Upper lobe of left lung (tissue), 6 donors: ENCODE results near the gene CCDC88A. TPM values are rescaled to one million over a fixed set of nuclear protein-coding genes. Genes with fewer than 3 reads are reported as not detected.

Experiments used
- ATAC-seq, 2 donors: fragments of 200-7000 bp; cut with Tn5 transposase; one replicate each; pipeline ENCODE4 v1.9.1; 2022; ENCODE audit warnings: mild to moderate bottlenecking in 2 of 2, moderate library complexity in 2 of 2; ENCODE audit not compliant: low FRiP score in 2 of 2
- DNase-seq, 2 donors: peaks; one replicate each; pipeline ENCODE4 v3.0.0-alpha.2; 2019 to 2020
- H3K27ac ChIP-seq, 4 donors: fragments of 200-600 bp; sonication (generic); one replicate each; pipeline ENCODE4 v1.5.1; 2016 to 2019
- H3K27me3 ChIP-seq, 4 donors: fragments of 200-600 bp; sonication (generic); one replicate each; pipeline ENCODE4 v1.5.1; 2017 to 2019
- H3K36me3 ChIP-seq, 4 donors: fragments of 200-600 bp; sonication (generic); one replicate each; pipeline ENCODE4 v1.5.1; 2016 to 2019
- H3K4me1 ChIP-seq, 4 donors: fragments of 200-600 bp; sonication (generic); one replicate each; pipeline ENCODE4 v1.5.1; 2018 to 2019
- H3K4me3 ChIP-seq, 4 donors: fragments of 200-600 bp; sonication (generic); one replicate each; pipeline ENCODE4 v1.5.1; 2017 to 2019; ENCODE audit warnings: mild to moderate bottlenecking in 2 of 4, moderate library complexity in 1 of 4
- H3K9me3 ChIP-seq, 4 donors: fragments of 200-600 bp; sonication (generic); one replicate each; pipeline ENCODE4 v1.5.1; 2018 to 2019
- EP300 ChIP-seq, 4 donors: sonication (generic); formaldehyde crosslinking; IDR thresholded peaks; one replicate each; pipeline ENCODE4 v1.5.1; 2017; ENCODE audit warnings: antibody characterized with exemption in 4 of 4, control low read depth in 2 of 4
- POLR2A ChIP-seq, 4 donors: fragments of 450-650 bp; IDR thresholded peaks; one replicate each; pipeline ENCODE4 v1.5.1; 2016 to 2017; ENCODE audit warnings: antibody characterized with exemption in 4 of 4, mild to moderate bottlenecking in 2 of 4
- POLR2AphosphoS5 ChIP-seq, 2 donors: sonication (generic); formaldehyde crosslinking; IDR thresholded peaks; one replicate each; pipeline ENCODE4 v1.5.1; 2017; ENCODE audit warnings: antibody characterized with exemption in 2 of 2
- WGBS, 2 donors: methylation state at CpG; one replicate each; pipeline ENCODE4 v1.1.5; 2017 to 2018; 5-methylcytosine and 5-hydroxymethylcytosine counted together
- total RNA-seq, 6 donors: library from RNA; depleted of rRNA in 4 of 6; stranded (reverse); fragments of >200 nt in 4 of 6; gene quantifications; one replicate each; pipeline versions ENCODE4 v1.1.0 to v1.2.1, GENCODE V29; 2016 to 2021
- TF ChIP-seq, protein P1 (sequence below), 6 experiments: fragments of 450-650 bp in 4 of 6; fragments of 200-600 bp in 2 of 6; sonication (generic) in 2 of 6; IDR thresholded peaks; one replicate each; pipeline ENCODE4 v1.5.1; 2016 to 2019; ENCODE audit warnings: antibody characterized with exemption in 6 of 6
- donor health status: DM: no; HTN: no; CAD: no; lungs with moderate emphysema.
- donor health status: DM: no; HTN: yes; CAD: no; lungs with severe emphysema.

CCDC88A gene
- total RNA-seq, 6 donors from 2014 or later, result 66.7 to 128 (median 91.2) TPM

DNA sequence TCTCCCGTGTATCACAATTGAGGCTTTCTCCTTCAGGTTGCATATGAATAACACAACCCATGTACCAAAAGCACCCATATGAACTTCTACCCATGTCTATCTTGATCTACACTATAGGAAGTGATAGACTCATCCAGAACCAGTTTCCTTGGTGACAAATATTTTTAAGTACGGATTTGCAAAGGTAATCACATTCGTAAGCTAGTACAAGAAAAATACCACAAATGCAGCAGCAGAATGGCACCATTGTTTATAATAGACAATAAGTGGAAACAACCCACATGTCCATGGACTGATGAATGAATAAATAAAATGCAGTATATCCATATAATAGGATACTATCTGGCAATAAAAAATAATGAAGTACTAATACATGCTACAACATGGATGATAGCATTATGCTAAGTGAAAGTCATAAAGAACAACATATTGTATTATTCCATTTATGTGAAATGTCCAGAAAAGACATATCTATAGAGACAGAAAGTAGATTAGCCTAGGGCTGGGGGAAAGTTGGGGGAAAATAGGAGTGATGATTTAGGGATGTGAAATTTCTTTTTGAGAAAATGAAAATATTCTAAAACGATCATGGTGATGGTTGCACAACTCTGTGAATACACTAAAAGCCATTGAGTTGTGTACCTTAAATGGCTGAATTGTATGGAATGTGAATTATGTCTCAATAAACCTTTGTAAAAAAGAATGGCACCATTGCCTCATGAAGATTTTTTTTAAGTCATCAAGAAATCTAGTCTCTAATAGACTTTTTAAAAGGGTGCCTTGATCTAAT lies 3.4 kb upstream of the CCDC88A start:
- Histone ChIP-seq H3K4me3 (no peak overlapping the region), H3K27me3 (no peaks in the 10 kb centered on the region), H3K27ac (no peak overlapping the region), H3K9me3 (no peaks in the 10 kb centered on the region), H3K4me1 (peaks cover 6 to 17% (median 8%) of the 10 kb centered on the region in 4 donors), H3K36me3 (no peaks in the 10 kb centered on the region)
- WGBS, 2 donors, result 58 to 69% methylated on average over 4 of the region's 4 CpGs
- ATAC-seq, result no peak
- TF ChIP-seq POLR2A (IDR thresholded peaks at IDR 0.05) (no peak), POLR2AphosphoS5 (IDR thresholded peaks at IDR 0.05) (no peak), EP300 (IDR thresholded peaks at IDR 0.05) (no peak)
- TF ChIP-seq, protein P1, sequence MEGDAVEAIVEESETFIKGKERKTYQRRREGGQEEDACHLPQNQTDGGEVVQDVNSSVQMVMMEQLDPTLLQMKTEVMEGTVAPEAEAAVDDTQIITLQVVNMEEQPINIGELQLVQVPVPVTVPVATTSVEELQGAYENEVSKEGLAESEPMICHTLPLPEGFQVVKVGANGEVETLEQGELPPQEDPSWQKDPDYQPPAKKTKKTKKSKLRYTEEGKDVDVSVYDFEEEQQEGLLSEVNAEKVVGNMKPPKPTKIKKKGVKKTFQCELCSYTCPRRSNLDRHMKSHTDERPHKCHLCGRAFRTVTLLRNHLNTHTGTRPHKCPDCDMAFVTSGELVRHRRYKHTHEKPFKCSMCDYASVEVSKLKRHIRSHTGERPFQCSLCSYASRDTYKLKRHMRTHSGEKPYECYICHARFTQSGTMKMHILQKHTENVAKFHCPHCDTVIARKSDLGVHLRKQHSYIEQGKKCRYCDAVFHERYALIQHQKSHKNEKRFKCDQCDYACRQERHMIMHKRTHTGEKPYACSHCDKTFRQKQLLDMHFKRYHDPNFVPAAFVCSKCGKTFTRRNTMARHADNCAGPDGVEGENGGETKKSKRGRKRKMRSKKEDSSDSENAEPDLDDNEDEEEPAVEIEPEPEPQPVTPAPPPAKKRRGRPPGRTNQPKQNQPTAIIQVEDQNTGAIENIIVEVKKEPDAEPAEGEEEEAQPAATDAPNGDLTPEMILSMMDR (IDR thresholded peaks at IDR 0.05), result no peak
- no peak for DNase-seq

GRCh38 chr2:55421326-55421725 lies 1.7 kb upstream of the CCDC88A start:
- Histone ChIP-seq H3K27me3 (no peaks in the 10 kb centered on the region), H3K27ac (no peak overlapping the region), H3K36me3 (no peaks in the 10 kb centered on the region), H3K9me3 (no peaks in the 10 kb centered on the region), H3K4me3 (no peak overlapping the region), H3K4me1 (peaks cover 7 to 22% (median 14%) of the 10 kb centered on the region in 4 donors)
- TF ChIP-seq EP300 (IDR thresholded peaks at IDR 0.05), result no peak
- TF ChIP-seq POLR2AphosphoS5 (IDR thresholded peaks at IDR 0.05), result no peak
- TF ChIP-seq, protein P1 (IDR thresholded peaks at IDR 0.05), result no peak
- TF ChIP-seq POLR2A (IDR thresholded peaks at IDR 0.05), result no peak
- no peak for ATAC-seq
- no peak for DNase-seq
- 96 to 97% methylated on average over 5 of the region's 5 CpGs for WGBS, 2 donors

DNA sequence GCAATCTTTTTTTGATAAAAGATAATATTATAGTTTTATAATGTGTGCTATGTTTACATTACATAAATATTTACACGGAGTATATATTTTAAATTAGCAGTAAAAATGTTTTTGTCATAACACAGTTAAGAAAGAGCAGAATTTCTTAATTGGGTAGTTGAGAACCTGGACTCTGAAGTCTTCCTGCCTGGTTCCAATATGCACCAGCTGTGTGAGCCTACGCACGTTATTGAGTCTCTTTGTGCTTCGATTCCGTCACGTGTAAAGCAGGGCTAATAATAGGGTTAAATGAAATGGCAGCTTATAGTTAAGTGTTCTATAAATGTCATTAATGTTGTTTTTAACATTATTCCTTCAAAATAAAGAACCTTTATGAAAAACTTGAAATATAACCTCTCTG lies 1.2 kb upstream of the CCDC88A start:
- TF ChIP-seq, protein P1 (IDR thresholded peaks at IDR 0.05), result no peak
- TF ChIP-seq POLR2A (IDR thresholded peaks at IDR 0.05), result no peak
- TF ChIP-seq EP300 (IDR thresholded peaks at IDR 0.05), result no peak
- no peak for TF ChIP-seq POLR2AphosphoS5 (IDR thresholded peaks at IDR 0.05)
- DNase-seq, result no peak
- 68 to 71% methylated on average over 6 of the region's 6 CpGs for WGBS, 2 donors
- H3K27me3 ChIP-seq, result no peaks in the 10 kb centered on the region
- no peak overlapping the region for H3K27ac ChIP-seq
- H3K9me3 ChIP-seq, result no peaks in the 10 kb centered on the region
- H3K4me1 ChIP-seq, result peaks cover 7 to 22% (median 14%) of the 10 kb centered on the region in 4 donors
- H3K36me3 ChIP-seq, result no peaks in the 10 kb centered on the region
- ATAC-seq, result no peak
- H3K4me3 ChIP-seq, result peak overlapping the region in 2 of 4 donors; percentile 77 to 96

DNA sequence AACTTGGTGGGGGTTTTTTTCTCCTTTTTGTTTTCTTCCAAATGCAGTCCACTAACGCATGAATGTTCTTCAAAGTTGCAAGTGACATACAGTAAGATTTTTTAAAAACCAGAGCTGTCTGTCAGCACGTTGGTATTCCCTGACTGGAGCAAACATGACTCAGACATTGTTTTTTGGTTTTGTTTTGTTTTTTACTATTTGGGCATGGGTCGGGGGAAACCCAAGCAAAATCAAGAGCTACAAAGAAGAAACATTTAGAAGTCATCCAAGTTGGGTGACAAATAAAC lies 726 bp upstream of the CCDC88A start:
- no peaks in the 10 kb centered on the region for H3K27me3 ChIP-seq
- H3K36me3 ChIP-seq, result no peaks in the 10 kb centered on the region
- WGBS, 2 donors, result 1 to 2% methylated on average over 3 of the region's 3 CpGs
- no peak for ATAC-seq
- no peaks in the 10 kb centered on the region for H3K9me3 ChIP-seq
- H3K4me3 ChIP-seq, result peak overlapping the region; percentile 45 to 96 (median 68)
- TF ChIP-seq POLR2A (IDR thresholded peaks at IDR 0.05), result no peak
- TF ChIP-seq, protein P1 (IDR thresholded peaks at IDR 0.05), result no peak
- no peak for TF ChIP-seq EP300 (IDR thresholded peaks at IDR 0.05)
- TF ChIP-seq POLR2AphosphoS5 (IDR thresholded peaks at IDR 0.05), result no peak
- DNase-seq, result no peak
- peaks cover 4 to 18% (median 11%) of the 10 kb centered on the region in 4 donors for H3K4me1 ChIP-seq
- H3K27ac ChIP-seq, result peak overlapping the region; percentile 21 to 92 (median 89)
